ENCODE data around the gene TACC2. TPM values are rescaled to one million over a fixed set of nuclear protein-coding genes. Genes with fewer than 3 reads are reported as not detected.

TACC2 gene
- total and polyA plus RNA-seq, 2 experiments from 2014 or later, result 4.3 to 16.7 TPM

- H3K9ac ChIP-seq, result 0 out of 2 replicates have a peak overlapping the region, but pooled peaks have one; percentile 19
- no peak overlapping the region for H3K4me2 ChIP-seq (ENCODE audit: unreplicated experiment)
- peaks cover 7% of the 10 kb centered on the region for H3K4me1 ChIP-seq (ENCODE audit: insufficient read depth)
- in situ Hi-C loops (cut with MboI), result no loop called here
- no peaks in the 10 kb centered on the region for H3F3A ChIP-seq (ENCODE audit: insufficient read depth)
- no peak for TF ChIP-seq EZH2 (IDR thresholded peaks at IDR 0.05; ENCODE audit: insufficient read depth, poor library complexity, severe bottlenecking)
- TF ChIP-seq EZH2phosphoT487 (IDR thresholded peaks at IDR 0.05; ENCODE audit: insufficient read depth, low read depth), result no peak
- H3K9me3 ChIP-seq (ENCODE audit: low read depth), result no peaks in the 10 kb centered on the region
- no peaks in the 10 kb centered on the region for H3K27me3 ChIP-seq (replicated peaks; ENCODE audit: insufficient read depth)
- no peak overlapping the region for H3K4me3 ChIP-seq
- H2AFZ ChIP-seq, result 0 out of 2 replicates have a peak overlapping the region, but pooled peaks have one; percentile 1
- DNase-seq, result peak; percentile 85
- no peaks in the 10 kb centered on the region for H4K20me1 ChIP-seq (ENCODE audit: insufficient read depth)
- no peaks in the 10 kb centered on the region for H3K79me2 ChIP-seq (ENCODE audit: insufficient read depth)
- no peaks in the 10 kb centered on the region for H3K36me3 ChIP-seq (ENCODE audit: low read depth)
- 50 to 51% methylated on average over 2 of the region's 2 CpGs for WGBS, 2 experiments (ENCODE audit: low coverage in 1 of 2, low lambda C conversion rate in 2 of 2, missing lambda C conversion rate in 2 of 2)
- H3K27ac ChIP-seq, result peak overlapping the region; percentile 40
- no peaks in the 10 kb centered on the region for H3K9me2 ChIP-seq (ENCODE audit: insufficient read depth)
Measured at GRCh38 chr10:122051609-122052385, 62.8 kb downstream of the TACC2 start.

DNA sequence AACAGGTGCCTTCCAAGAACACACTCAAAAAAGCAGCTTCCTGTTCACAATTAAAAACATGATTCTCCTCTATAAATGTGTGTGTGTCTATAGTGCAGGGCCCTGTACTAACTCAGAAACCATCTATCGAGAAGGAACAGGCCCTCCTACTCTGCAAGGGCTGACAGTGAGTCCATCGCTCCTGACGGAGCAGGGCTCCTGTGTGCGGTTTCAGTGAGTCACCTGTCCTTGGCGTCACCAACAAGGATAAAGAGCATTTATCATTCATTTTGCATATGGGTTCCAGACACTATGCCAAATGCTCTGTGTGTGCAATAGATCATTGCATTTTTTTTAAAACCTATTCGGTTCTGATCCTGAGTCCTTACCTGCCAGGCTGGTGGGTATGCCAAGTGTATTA lies 63.7 kb downstream of the TACC2 start:
- Histone ChIP-seq H3K4me2 (ENCODE audit: unreplicated experiment) (no peak overlapping the region), H3K4me1 (ENCODE audit: insufficient read depth) (peaks cover 7% of the 10 kb centered on the region), H3K9ac (no peak overlapping the region), H3K27ac (no peak overlapping the region), H3K4me3 (no peak overlapping the region), H3K36me3 (ENCODE audit: low read depth) (no peaks in the 10 kb centered on the region), H3K9me3 (ENCODE audit: low read depth) (no peaks in the 10 kb centered on the region), H3K27me3 (replicated peaks; ENCODE audit: insufficient read depth) (no peaks in the 10 kb centered on the region), H3K9me2 (ENCODE audit: insufficient read depth) (no peaks in the 10 kb centered on the region), H3K79me2 (ENCODE audit: insufficient read depth) (no peaks in the 10 kb centered on the region), H3F3A (ENCODE audit: insufficient read depth) (no peaks in the 10 kb centered on the region), H2AFZ (no peak overlapping the region), H4K20me1 (ENCODE audit: insufficient read depth) (no peaks in the 10 kb centered on the region)
- peak; percentile 20 for DNase-seq
- TF ChIP-seq EZH2phosphoT487 (IDR thresholded peaks at IDR 0.05; ENCODE audit: insufficient read depth, low read depth) (no peak), EZH2 (IDR thresholded peaks at IDR 0.05; ENCODE audit: insufficient read depth, poor library complexity, severe bottlenecking) (no peak)
- 78 to 85% methylated on average over 6 of the region's 6 CpGs for WGBS, 2 experiments (ENCODE audit: low coverage in 1 of 2, low lambda C conversion rate in 2 of 2, missing lambda C conversion rate in 2 of 2)
- in situ Hi-C loops (cut with MboI), result no loop called here

DNA sequence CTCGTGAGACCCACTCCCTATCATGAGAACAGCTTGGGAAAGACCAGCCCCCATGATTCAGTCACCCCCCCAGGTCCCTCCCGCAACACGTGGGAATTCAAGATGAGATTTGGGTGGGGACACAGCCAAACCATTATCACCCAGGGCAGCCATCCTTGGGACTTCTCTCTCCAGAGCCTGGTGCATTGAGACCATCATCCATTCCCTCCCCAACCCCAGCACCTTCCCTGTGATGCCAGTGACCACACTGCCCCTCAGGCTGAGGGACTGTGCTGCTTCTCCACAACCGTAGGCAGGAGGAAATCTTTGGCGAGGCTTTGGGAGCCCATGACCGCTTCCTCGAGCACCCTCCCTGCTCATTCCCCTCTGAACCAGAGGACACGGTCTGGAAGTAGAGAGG lies 64.4 kb downstream of the TACC2 start:
- no peaks in the 10 kb centered on the region for H3K79me2 ChIP-seq (ENCODE audit: insufficient read depth)
- TF ChIP-seq EZH2 (IDR thresholded peaks at IDR 0.05; ENCODE audit: insufficient read depth, poor library complexity, severe bottlenecking) (no peak), EZH2phosphoT487 (IDR thresholded peaks at IDR 0.05; ENCODE audit: insufficient read depth, low read depth) (no peak)
- H3K9me2 ChIP-seq (ENCODE audit: insufficient read depth), result no peaks in the 10 kb centered on the region
- H4K20me1 ChIP-seq (ENCODE audit: insufficient read depth), result no peaks in the 10 kb centered on the region
- peaks cover 7% of the 10 kb centered on the region for H3K4me1 ChIP-seq (ENCODE audit: insufficient read depth)
- H3K36me3 ChIP-seq (ENCODE audit: low read depth), result no peaks in the 10 kb centered on the region
- H3K27ac ChIP-seq, result no peak overlapping the region
- in situ Hi-C loops (cut with MboI), result no loop called here
- no peak overlapping the region for H3K4me3 ChIP-seq
- 82 to 88% methylated on average over 8 of the region's 8 CpGs for WGBS, 2 experiments (ENCODE audit: low coverage in 1 of 2, low lambda C conversion rate in 2 of 2, missing lambda C conversion rate in 2 of 2)
- H3K4me2 ChIP-seq (ENCODE audit: unreplicated experiment), result no peak overlapping the region
- DNase-seq, result no peak
- no peaks in the 10 kb centered on the region for H3F3A ChIP-seq (ENCODE audit: insufficient read depth)
- H3K27me3 ChIP-seq (replicated peaks; ENCODE audit: insufficient read depth), result no peaks in the 10 kb centered on the region
- H3K9me3 ChIP-seq (ENCODE audit: low read depth), result no peaks in the 10 kb centered on the region
- H2AFZ ChIP-seq, result no peak overlapping the region
- no peak overlapping the region for H3K9ac ChIP-seq

- H3K9me3 ChIP-seq (ENCODE audit: low read depth), result no peaks in the 10 kb centered on the region
- H3K9ac ChIP-seq, result no peak overlapping the region
- H3K4me2 ChIP-seq (ENCODE audit: unreplicated experiment), result no peak overlapping the region
- H3K27ac ChIP-seq, result no peak overlapping the region
- no peaks in the 10 kb centered on the region for H3K27me3 ChIP-seq (replicated peaks; ENCODE audit: insufficient read depth)
- no peak for TF ChIP-seq EZH2 (IDR thresholded peaks at IDR 0.05; ENCODE audit: insufficient read depth, poor library complexity, severe bottlenecking)
- no peaks in the 10 kb centered on the region for H3K36me3 ChIP-seq (ENCODE audit: low read depth)
- WGBS, 2 experiments (ENCODE audit: low coverage in 1 of 2, low lambda C conversion rate in 2 of 2, missing lambda C conversion rate in 2 of 2), result 59 to 67% methylated on average over 15 of the region's 15 CpGs
- no peaks in the 10 kb centered on the region for H3K79me2 ChIP-seq (ENCODE audit: insufficient read depth)
- no peak overlapping the region for H3K4me3 ChIP-seq
- peaks cover 7% of the 10 kb centered on the region for H3K4me1 ChIP-seq (ENCODE audit: insufficient read depth)
- no peak overlapping the region for H2AFZ ChIP-seq
- peak; percentile 73 for DNase-seq
- no peaks in the 10 kb centered on the region for H4K20me1 ChIP-seq (ENCODE audit: insufficient read depth)
- no peaks in the 10 kb centered on the region for H3F3A ChIP-seq (ENCODE audit: insufficient read depth)
- no peaks in the 10 kb centered on the region for H3K9me2 ChIP-seq (ENCODE audit: insufficient read depth)
- in situ Hi-C loops (cut with MboI), result no loop called here
Measured at GRCh38 chr10:122054048-122055025, 65.4 kb downstream of the TACC2 start.
